ENCODE results near the gene TSKU. TPM values are rescaled to one million over a fixed set of nuclear protein-coding genes. Genes with fewer than 3 reads are reported as not detected.

TSKU gene
- total and polyA plus RNA-seq, 2 experiments from 2014 or later: 61.9 to 81.9 TPM

DNA sequence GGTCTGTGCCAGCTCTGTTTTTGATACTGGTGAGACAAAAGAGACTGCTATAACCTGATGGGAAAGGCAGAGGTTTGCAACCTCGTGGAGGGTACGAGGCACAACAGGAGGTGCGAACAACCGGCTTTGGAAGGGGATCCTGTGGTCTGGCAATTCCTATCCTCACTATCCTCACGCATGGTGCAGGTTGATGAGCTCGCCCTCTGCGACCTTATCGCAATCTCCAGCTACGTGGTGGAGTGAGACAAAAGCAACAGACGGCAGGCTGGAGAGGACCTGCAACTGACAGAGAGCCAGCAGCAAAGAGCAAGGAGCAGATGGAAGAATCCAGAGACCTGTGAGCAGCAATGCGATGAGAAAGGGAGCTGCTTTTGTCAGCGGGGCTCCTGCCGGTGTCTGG, 47.3 kb upstream of the TSKU start:
- Histone ChIP-seq H3K4me3 (no peak overlapping the region), H3K9me3 (ENCODE audit: low read depth) (no peaks in the 10 kb centered on the region), H4K20me1 (ENCODE audit: insufficient read depth, poor library complexity, severe bottlenecking) (no peaks in the 10 kb centered on the region), H3K4me2 (no peak overlapping the region), H3K27ac (no peak overlapping the region), H3K36me3 (replicated peaks; ENCODE audit: insufficient read depth, low read depth) (no peaks in the 10 kb centered on the region), H3K27me3 (no peaks in the 10 kb centered on the region), H2AFZ (no peak overlapping the region), H3K4me1 (ENCODE audit: insufficient read depth) (peaks cover 9% of the 10 kb centered on the region), H3K9me2 (replicated peaks; ENCODE audit: insufficient read depth) (no peaks in the 10 kb centered on the region), H3K79me2 (no peaks in the 10 kb centered on the region)
- TF ChIP-seq EZH2 (IDR thresholded peaks at IDR 0.05; ENCODE audit: borderline replicate concordance) (no peak), EZH2phosphoT487 (IDR thresholded peaks at IDR 0.05; ENCODE audit: low read depth, severe bottlenecking, unreplicated experiment) (no peak)
- TF ChIP-seq, protein P1, sequence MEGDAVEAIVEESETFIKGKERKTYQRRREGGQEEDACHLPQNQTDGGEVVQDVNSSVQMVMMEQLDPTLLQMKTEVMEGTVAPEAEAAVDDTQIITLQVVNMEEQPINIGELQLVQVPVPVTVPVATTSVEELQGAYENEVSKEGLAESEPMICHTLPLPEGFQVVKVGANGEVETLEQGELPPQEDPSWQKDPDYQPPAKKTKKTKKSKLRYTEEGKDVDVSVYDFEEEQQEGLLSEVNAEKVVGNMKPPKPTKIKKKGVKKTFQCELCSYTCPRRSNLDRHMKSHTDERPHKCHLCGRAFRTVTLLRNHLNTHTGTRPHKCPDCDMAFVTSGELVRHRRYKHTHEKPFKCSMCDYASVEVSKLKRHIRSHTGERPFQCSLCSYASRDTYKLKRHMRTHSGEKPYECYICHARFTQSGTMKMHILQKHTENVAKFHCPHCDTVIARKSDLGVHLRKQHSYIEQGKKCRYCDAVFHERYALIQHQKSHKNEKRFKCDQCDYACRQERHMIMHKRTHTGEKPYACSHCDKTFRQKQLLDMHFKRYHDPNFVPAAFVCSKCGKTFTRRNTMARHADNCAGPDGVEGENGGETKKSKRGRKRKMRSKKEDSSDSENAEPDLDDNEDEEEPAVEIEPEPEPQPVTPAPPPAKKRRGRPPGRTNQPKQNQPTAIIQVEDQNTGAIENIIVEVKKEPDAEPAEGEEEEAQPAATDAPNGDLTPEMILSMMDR (IDR thresholded peaks at IDR 0.05; ENCODE audit: poor library complexity): no peak
- no peak for DNase-seq (ENCODE audit: low spot score)
- WGBS (ENCODE audit: low lambda C conversion rate, missing lambda C conversion rate): 73% methylated on average over 13 of the region's 13 CpGs

DNA sequence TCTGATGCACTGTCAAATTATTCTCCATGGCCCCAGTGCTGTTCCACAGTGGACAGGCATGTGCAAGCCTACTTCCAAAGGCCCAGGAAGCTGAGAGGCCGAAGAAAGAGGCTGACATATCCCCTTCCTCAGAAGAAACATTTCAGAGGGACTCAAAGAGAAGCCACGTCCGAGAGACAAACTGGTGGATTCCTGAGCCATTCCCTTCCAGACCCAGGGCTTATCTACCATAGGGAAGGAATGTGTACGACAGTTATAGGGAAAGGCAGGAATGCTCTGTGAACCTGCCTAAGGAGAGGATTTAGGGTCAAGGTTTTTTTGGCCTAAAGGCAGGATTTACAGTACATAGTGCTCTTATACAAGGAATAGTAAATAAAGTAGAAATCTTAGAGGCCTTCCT, 46.9 kb upstream of the TSKU start:
- Histone ChIP-seq H3K4me2 (no peak overlapping the region), H2AFZ (no peak overlapping the region), H3K36me3 (replicated peaks; ENCODE audit: insufficient read depth, low read depth) (no peaks in the 10 kb centered on the region), H3K9me2 (replicated peaks; ENCODE audit: insufficient read depth) (no peaks in the 10 kb centered on the region), H3K27me3 (no peaks in the 10 kb centered on the region), H3K4me3 (no peak overlapping the region), H3K27ac (no peak overlapping the region), H4K20me1 (ENCODE audit: insufficient read depth, poor library complexity, severe bottlenecking) (no peaks in the 10 kb centered on the region), H3K4me1 (ENCODE audit: insufficient read depth) (peaks cover 9% of the 10 kb centered on the region), H3K9me3 (ENCODE audit: low read depth) (no peaks in the 10 kb centered on the region), H3K79me2 (no peaks in the 10 kb centered on the region)
- DNase-seq (ENCODE audit: low spot score): no peak
- TF ChIP-seq EZH2phosphoT487 (IDR thresholded peaks at IDR 0.05; ENCODE audit: low read depth, severe bottlenecking, unreplicated experiment) (no peak), EZH2 (IDR thresholded peaks at IDR 0.05; ENCODE audit: borderline replicate concordance) (no peak)
- TF ChIP-seq, protein P1 (IDR thresholded peaks at IDR 0.05; ENCODE audit: poor library complexity): no peak
- 76% methylated on average over 4 of the region's 4 CpGs for WGBS (ENCODE audit: low lambda C conversion rate, missing lambda C conversion rate)

DNA sequence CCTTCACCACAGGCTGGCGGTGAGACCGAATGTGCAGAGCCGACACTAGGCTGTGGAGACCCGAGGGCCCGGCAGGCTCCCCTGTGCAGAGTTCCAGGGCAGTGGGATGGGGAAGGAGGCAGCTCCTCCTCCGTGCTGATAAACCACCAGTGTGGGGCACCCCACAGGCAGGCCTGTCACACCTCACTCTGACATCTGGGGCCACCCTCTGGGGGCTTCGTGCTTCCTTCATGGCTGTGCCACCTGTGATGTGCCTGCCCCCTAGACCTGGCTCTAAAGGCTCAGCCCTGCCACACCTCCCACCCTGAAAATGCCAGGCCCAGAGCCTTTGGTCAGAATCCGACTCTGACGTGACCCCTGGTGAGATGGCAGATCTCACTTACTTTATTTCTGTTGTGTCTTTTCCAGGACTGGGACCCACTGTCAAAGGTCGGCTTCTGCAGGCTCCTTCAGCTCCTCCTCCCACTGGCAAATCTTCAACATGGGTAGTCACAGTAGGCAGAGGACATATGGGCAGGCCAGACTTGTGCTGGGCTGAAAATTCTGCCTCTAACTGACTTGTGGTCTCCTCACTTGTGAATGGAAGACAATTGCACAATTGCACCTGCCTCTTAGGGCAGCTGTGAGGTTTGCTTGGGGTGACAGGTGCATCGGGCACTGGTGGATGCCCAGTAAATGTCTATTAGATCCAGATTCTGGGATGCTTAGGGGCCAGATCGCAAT, 46.2 kb upstream of the TSKU start:
- WGBS (ENCODE audit: low lambda C conversion rate, missing lambda C conversion rate): 71% methylated on average over 12 of the region's 12 CpGs
- no peak overlapping the region for H3K4me3 ChIP-seq
- H3K9me2 ChIP-seq (replicated peaks; ENCODE audit: insufficient read depth): no peaks in the 10 kb centered on the region
- no peak overlapping the region for H2AFZ ChIP-seq
- H3K9me3 ChIP-seq (ENCODE audit: low read depth): no peaks in the 10 kb centered on the region
- no peak for TF ChIP-seq EZH2phosphoT487 (IDR thresholded peaks at IDR 0.05; ENCODE audit: low read depth, severe bottlenecking, unreplicated experiment)
- no peak for TF ChIP-seq EZH2 (IDR thresholded peaks at IDR 0.05; ENCODE audit: borderline replicate concordance)
- TF ChIP-seq, protein P1 (IDR thresholded peaks at IDR 0.05; ENCODE audit: poor library complexity): no peak
- H3K4me1 ChIP-seq (ENCODE audit: insufficient read depth): peaks cover 9% of the 10 kb centered on the region
- no peak overlapping the region for H3K4me2 ChIP-seq
- DNase-seq (ENCODE audit: low spot score): no peak
- H3K36me3 ChIP-seq (replicated peaks; ENCODE audit: insufficient read depth, low read depth): no peaks in the 10 kb centered on the region
- H3K27ac ChIP-seq: no peak overlapping the region
- H4K20me1 ChIP-seq (ENCODE audit: insufficient read depth, poor library complexity, severe bottlenecking): no peaks in the 10 kb centered on the region
- H3K79me2 ChIP-seq: no peaks in the 10 kb centered on the region
- H3K27me3 ChIP-seq: no peaks in the 10 kb centered on the region

Data from hepatocyte (in vitro differentiated cells).